Fibroblast of peridontal ligament (primary cell): ENCODE data around the gene CRIP1.
A peak's percentile ranks its signal among the peaks of the same experiment; 100 is the strongest.

Source experiments
- DNase-seq: peaks from one replicate; pipeline ENCODE4 v3.0.0-alpha.2; 2010; ENCODE audit errors: extremely low read depth

The CRIP1 gene

GRCh38 chr14:105531894-105532623 is 45.4 kb downstream of the CRIP1 start:
- DNase-seq, result no peak

GRCh38 chr14:105532735-105533141 is 46.1 kb downstream of the CRIP1 start:
- DNase-seq, result peak; percentile 4

GRCh38 chr14:105533391-105533790 is 46.7 kb downstream of the CRIP1 start:
- no peak for DNase-seq

- no peak for DNase-seq
Observed at GRCh38 chr14:105533811-105534498, 47.3 kb downstream of the CRIP1 start.

GRCh38 chr14:105534586-105534985 is 47.9 kb downstream of the CRIP1 start:
- DNase-seq, result no peak

- no peak for DNase-seq
Observed at GRCh38 chr14:105536051-105536450, 49.4 kb downstream of the CRIP1 start.

GRCh38 chr14:105536691-105537579 is 50.2 kb downstream of the CRIP1 start:
- no peak for DNase-seq

- peak; percentile 8 for DNase-seq
Observed at GRCh38 chr14:105537580-105538474, 51.1 kb downstream of the CRIP1 start.
